Spleen (tissue), 11 donors: Measurements from ENCODE around the gene WDR6. TPM values are rescaled to one million over a fixed set of nuclear protein-coding genes. Genes with fewer than 3 reads are reported as not detected.
A peak's percentile ranks its signal among the peaks of the same experiment; 100 is the strongest.

ENCODE experiments used
- DNase-seq: peaks from one replicate; pipeline ENCODE4 v3.0.0-alpha.2; 2020
- H3K27ac ChIP-seq, 8 donors: fragments of 200-600 bp; sonication (generic) in 7 of 8; 1 replicate in 4 of 8; 2 replicates in 4 of 8; pipeline versions ENCODE4 v1.5.0 to v1.8.0; 2016 to 2021; ENCODE audit warnings: inconsistent platforms in 4 of 8, mild to moderate bottlenecking in 4 of 8, moderate library complexity in 1 of 8
- H3K27me3 ChIP-seq, 7 donors: fragments of 200-600 bp; sonication (generic) in 6 of 7; replicated peaks in 1 of 7; 1 replicate in 4 of 7; 2 replicates in 3 of 7; pipeline versions ENCODE4 v1.5.0 to v1.8.0; 2016 to 2021; ENCODE audit warnings: inconsistent platforms in 3 of 7, mild to moderate bottlenecking in 1 of 7
- H3K36me3 ChIP-seq, 6 donors: fragments of 200-600 bp; sonication (generic) in 5 of 6; 1 replicate in 4 of 6; 2 replicates in 2 of 6; pipeline versions ENCODE4 v1.5.0 to v1.8.0; 2016 to 2021; ENCODE audit warnings: inconsistent platforms in 2 of 6
- H3K4me1 ChIP-seq, 6 donors: fragments of 200-600 bp; sonication (generic) in 5 of 6; 1 replicate in 3 of 6; 2 replicates in 3 of 6; pipeline versions ENCODE4 v1.5.0 to v1.8.0; 2016 to 2021; ENCODE audit warnings: inconsistent platforms in 3 of 6
- H3K4me3 ChIP-seq, 8 donors: fragments of 200-600 bp; sonication (generic) in 7 of 8; 1 replicate in 4 of 8; 2 replicates in 4 of 8; pipeline versions ENCODE4 v1.5.0 to v1.8.0; 2016 to 2021; ENCODE audit warnings: inconsistent platforms in 4 of 8, mild to moderate bottlenecking in 4 of 8, moderate library complexity in 2 of 8
- H3K9me3 ChIP-seq, 8 donors: fragments of 200-600 bp; sonication (generic) in 7 of 8; 1 replicate in 4 of 8; 2 replicates in 4 of 8; pipeline versions ENCODE4 v1.5.0 to v1.8.0; 2016 to 2021; ENCODE audit warnings: inconsistent platforms in 4 of 8
- CTCF ChIP-seq, 11 experiments: fragments of 200-600 bp in 7 of 11; fragments of 450-650 bp in 4 of 11; sonication (generic) in 4 of 11; IDR thresholded peaks in 8 of 11; conservative IDR thresholded peaks in 3 of 11; 1 replicate in 7 of 11; 2 replicates in 4 of 11; pipeline versions ENCODE4 v1.4.0 to v1.8.0; 2016 to 2021; ENCODE audit warnings: antibody characterized with exemption in 11 of 11, inconsistent platforms in 4 of 11, mild to moderate bottlenecking in 1 of 11
- POLR2A ChIP-seq, 3 donors: fragments of 450-650 bp; IDR thresholded peaks; one replicate each; pipeline ENCODE4 v1.5.1; 2017; ENCODE audit warnings: antibody characterized with exemption in 3 of 3, mild to moderate bottlenecking in 1 of 3
- POLR2AphosphoS5 ChIP-seq, 3 donors: sonication (generic); formaldehyde crosslinking; IDR thresholded peaks; one replicate each; pipeline ENCODE4 v1.5.1; 2017; ENCODE audit warnings: antibody characterized with exemption in 3 of 3
- WGBS, 5 donors: extraction: QIAGEN DNeasy Blood & Tissue Kit in 3 of 5; methylation state at CpG; one replicate each; pipeline versions ENCODE4 v1.1.5 to v1.1.7; 2013 to 2018; 5-methylcytosine and 5-hydroxymethylcytosine counted together
- intact Hi-C: fragments of 100-400 bp; cut with DNase I; formaldehyde crosslinking; loops from one replicate; pipeline ENCODE4 v1.15.0; 2023; ENCODE audit warnings: low total_unique reads
- polyA plus RNA-seq, 3 donors: library from polyadenylated mRNA; stranded (reverse); fragments of 200-250 nt; gene quantifications; one replicate each; pipeline ENCODE4 v1.2.1, GENCODE V29; 2013
- total RNA-seq, 7 donors: library from RNA; depleted of rRNA in 3 of 7; stranded (reverse); fragments of >200 nt in 3 of 7; fragmentation: NEBNext Ultra II Directional in 4 of 7; extraction: Animal tissue kit (Norgen Biotek cat#: 25700) in 4 of 7; gene quantifications; one replicate each; pipeline versions ENCODE4 v1.1.0 to v1.2.1, GENCODE V29; 2016 to 2021
- donor health status: healthy with polysubstance abuse.
- donor health status: DM: no; HTN: no; CAD: no; lungs with moderate emphysema.
- donor health status: DM: no; HTN: no; CAD: no.
- donor health status: Bipolar disorder and iron deficiency.
- donor health status: healthy.
- donor health status: DM: no; HTN: no; CAD: no.
- donor health status: DM: yes; HTN: yes; CAD: no.

WDR6 gene
- total and polyA plus RNA-seq, 10 donors, result 96.9 to 171 (median 142) TPM

GRCh38 chr3:49013113-49013737, 6.0 kb downstream of the WDR6 start:
- Histone ChIP-seq H3K36me3 (peaks cover 0 to 76% (median 44%) of the 10 kb centered on the region in 6 donors), H3K4me1 (peaks cover 23 to 83% (median 47%) of the 10 kb centered on the region in 6 donors), H3K27ac (peak overlapping the region in 4 of 8 donors; percentile 10 to 48 (median 24)), H3K4me3 (no peak overlapping the region), H3K9me3 (no peaks in the 10 kb centered on the region), H3K27me3 (no peaks in the 10 kb centered on the region)
- intact Hi-C loops, result no loop called here
- 84 to 92% (median 87%) methylated on average over 14 to 19 of the region's 19 CpGs for WGBS, 5 donors
- no peak for DNase-seq
- TF ChIP-seq POLR2AphosphoS5 (IDR thresholded peaks at IDR 0.05) (peak in 1 of 3 donors; percentile 16), POLR2A (IDR thresholded peaks at IDR 0.05) (no peak)

- peak in 2 of 3 donors; percentile 8 to 28 for TF ChIP-seq POLR2AphosphoS5 (IDR thresholded peaks at IDR 0.05)
- no peak for TF ChIP-seq POLR2A (IDR thresholded peaks at IDR 0.05)
- TF ChIP-seq CTCF (IDR thresholded peaks at IDR 0.05 in 8 of 11, conservative IDR thresholded peaks at IDR 0.05 in 3 of 11), result peak in 10 of 11 experiments; percentile 15 to 75 (median 51)
- peak overlapping the region in 1 of 8 donors; percentile 48 for H3K27ac ChIP-seq
- intact Hi-C loops, result no loop called here
- H3K4me1 ChIP-seq, result peaks cover 19 to 83% (median 46%) of the 10 kb centered on the region in 6 donors
- no peaks in the 10 kb centered on the region for H3K9me3 ChIP-seq
- DNase-seq, result no peak
- H3K27me3 ChIP-seq, result no peaks in the 10 kb centered on the region
- H3K36me3 ChIP-seq, result peaks cover 0 to 73% (median 44%) of the 10 kb centered on the region in 6 donors
- H3K4me3 ChIP-seq, result no peak overlapping the region
- 78 to 85% (median 83%) methylated on average over 14 to 24 of the region's 24 CpGs for WGBS, 5 donors
Observed at GRCh38 chr3:49013738-49014660, 6.8 kb downstream of the WDR6 start.

- no peak for TF ChIP-seq POLR2A (IDR thresholded peaks at IDR 0.05)
- peak; percentile 10 to 62 (median 33) for TF ChIP-seq POLR2AphosphoS5 (IDR thresholded peaks at IDR 0.05)
- TF ChIP-seq CTCF (IDR thresholded peaks at IDR 0.05 in 8 of 11, conservative IDR thresholded peaks at IDR 0.05 in 3 of 11), result no peak
- 86 to 95% (median 90%) methylated on average over 5 to 8 of the region's 8 CpGs for WGBS, 5 donors
- no peaks in the 10 kb centered on the region for H3K9me3 ChIP-seq
- no peak overlapping the region for H3K4me3 ChIP-seq
- intact Hi-C loops, result no loop called here
- no peak overlapping the region for H3K27ac ChIP-seq
- H3K4me1 ChIP-seq, result peaks cover 29 to 83% (median 52%) of the 10 kb centered on the region in 6 donors
- H3K27me3 ChIP-seq, result no peaks in the 10 kb centered on the region
- no peak for DNase-seq
- peaks cover 0 to 65% (median 44%) of the 10 kb centered on the region in 6 donors for H3K36me3 ChIP-seq
Observed at GRCh38 chr3:49015072-49015471, 7.9 kb downstream of the WDR6 start.

- H3K4me3 ChIP-seq, result no peak overlapping the region
- peak overlapping the region in 1 of 8 donors; percentile 85 for H3K27ac ChIP-seq
- DNase-seq, result no peak
- intact Hi-C loops, result no loop called here
- 86 to 92% (median 90%) methylated on average over 4 to 6 of the region's 6 CpGs for WGBS, 5 donors
- H3K9me3 ChIP-seq, result no peaks in the 10 kb centered on the region
- peaks cover 0 to 63% (median 44%) of the 10 kb centered on the region in 6 donors for H3K36me3 ChIP-seq
- H3K27me3 ChIP-seq, result no peaks in the 10 kb centered on the region
- no peak for TF ChIP-seq POLR2AphosphoS5 (IDR thresholded peaks at IDR 0.05)
- no peak for TF ChIP-seq POLR2A (IDR thresholded peaks at IDR 0.05)
- TF ChIP-seq CTCF (IDR thresholded peaks at IDR 0.05 in 8 of 11, conservative IDR thresholded peaks at IDR 0.05 in 3 of 11), result no peak
- peaks cover 34 to 83% (median 59%) of the 10 kb centered on the region in 6 donors for H3K4me1 ChIP-seq
Observed at GRCh38 chr3:49015765-49016164, 8.6 kb downstream of the WDR6 start.
